PC-3 (cell line): Measurements from ENCODE around the gene SART3.

ENCODE experiments used
- EZH2 ChIP-seq: fragments of 300-600 bp; sonication (generic); IDR thresholded peaks from one replicate; pipeline ENCODE4 v1.6.1; 2017; ENCODE audit warnings: antibody characterized with exemption, mild to moderate bottlenecking, low read length; ENCODE audit not compliant: unreplicated experiment
- EZH2phosphoT487 ChIP-seq: fragments of 300-600 bp; sonication (generic); IDR thresholded peaks from 2 replicates; pipeline ENCODE4 v1.6.1; 2018; ENCODE audit warnings: mild to moderate bottlenecking, antibody characterized with exemption, low read length, borderline replicate concordance
- TF ChIP-seq, protein P1 (sequence below): fragments of 300-600 bp; sonication (generic); conservative IDR thresholded peaks from 2 replicates; pipeline ENCODE4 v1.5.1; 2017; ENCODE audit warnings: antibody characterized with exemption, low read depth, mild to moderate bottlenecking, low read length

DNA sequence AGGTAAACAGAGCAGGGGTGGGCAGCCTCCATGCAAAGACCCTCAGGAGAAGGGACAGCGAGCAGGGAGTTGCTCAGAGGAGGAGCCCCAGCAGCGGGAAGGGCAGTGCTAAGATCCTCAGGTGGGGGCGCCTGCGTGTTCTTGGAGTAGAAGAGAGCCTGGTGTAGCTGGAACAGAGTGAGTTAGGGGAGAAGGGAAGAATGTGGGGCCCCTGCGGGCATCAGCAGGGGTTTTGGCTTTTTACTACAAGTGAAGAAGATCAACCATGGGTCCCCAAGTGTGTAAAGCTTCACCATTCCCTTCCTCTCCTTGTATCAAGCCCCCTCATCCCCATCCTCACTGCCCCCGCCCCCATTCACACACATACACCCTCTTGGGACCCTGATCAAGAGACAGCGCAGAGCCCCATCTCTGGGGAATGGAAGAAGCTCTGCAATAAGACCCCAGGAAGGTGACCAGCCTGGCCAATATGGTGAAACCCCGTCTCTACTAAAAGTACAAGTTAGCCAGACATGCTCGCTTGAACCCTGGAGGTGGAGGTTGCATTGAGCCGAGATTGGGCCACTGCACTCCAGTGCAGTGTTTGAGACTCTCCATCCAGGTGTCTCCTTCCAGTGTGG, 47.1 kb upstream of the SART3 start:
- TF ChIP-seq, protein P1, sequence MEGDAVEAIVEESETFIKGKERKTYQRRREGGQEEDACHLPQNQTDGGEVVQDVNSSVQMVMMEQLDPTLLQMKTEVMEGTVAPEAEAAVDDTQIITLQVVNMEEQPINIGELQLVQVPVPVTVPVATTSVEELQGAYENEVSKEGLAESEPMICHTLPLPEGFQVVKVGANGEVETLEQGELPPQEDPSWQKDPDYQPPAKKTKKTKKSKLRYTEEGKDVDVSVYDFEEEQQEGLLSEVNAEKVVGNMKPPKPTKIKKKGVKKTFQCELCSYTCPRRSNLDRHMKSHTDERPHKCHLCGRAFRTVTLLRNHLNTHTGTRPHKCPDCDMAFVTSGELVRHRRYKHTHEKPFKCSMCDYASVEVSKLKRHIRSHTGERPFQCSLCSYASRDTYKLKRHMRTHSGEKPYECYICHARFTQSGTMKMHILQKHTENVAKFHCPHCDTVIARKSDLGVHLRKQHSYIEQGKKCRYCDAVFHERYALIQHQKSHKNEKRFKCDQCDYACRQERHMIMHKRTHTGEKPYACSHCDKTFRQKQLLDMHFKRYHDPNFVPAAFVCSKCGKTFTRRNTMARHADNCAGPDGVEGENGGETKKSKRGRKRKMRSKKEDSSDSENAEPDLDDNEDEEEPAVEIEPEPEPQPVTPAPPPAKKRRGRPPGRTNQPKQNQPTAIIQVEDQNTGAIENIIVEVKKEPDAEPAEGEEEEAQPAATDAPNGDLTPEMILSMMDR, result no peak
- TF ChIP-seq EZH2 (no peak), EZH2phosphoT487 (no peak)
